Stimulated activated CD8-positive, alpha-beta memory T cell treated with anti-CD3 and anti-CD28 coated beads, Interleukin-12 subunit alpha, Interleukin-12 subunit beta, amount 100 ng/mL, for 24 hours (primary cell): ENCODE results near the gene GPR17.

Experiments
- DNase-seq: peaks from one replicate; pipeline ENCODE4 v3.0.0-alpha.2; 2020; ENCODE audit errors: extremely low read depth

Gene GPR17

DNA sequence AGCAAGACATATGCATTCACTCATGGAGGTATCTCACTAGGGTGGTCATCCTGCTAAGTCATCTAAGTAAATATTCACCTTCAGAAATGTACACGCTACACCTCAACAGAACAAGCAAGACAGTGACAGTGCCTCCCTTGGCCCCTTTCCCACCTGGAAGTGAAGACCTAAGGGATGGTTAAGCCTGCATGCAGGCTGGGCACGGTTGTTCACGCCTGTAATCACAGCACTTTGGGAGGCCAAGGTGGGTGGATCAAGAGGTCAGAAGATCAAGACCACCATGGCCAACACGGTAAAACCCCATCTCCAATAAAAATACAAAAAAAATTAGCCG is 25.0 kb downstream of the GPR17 start:
- DNase-seq: no peak

DNA sequence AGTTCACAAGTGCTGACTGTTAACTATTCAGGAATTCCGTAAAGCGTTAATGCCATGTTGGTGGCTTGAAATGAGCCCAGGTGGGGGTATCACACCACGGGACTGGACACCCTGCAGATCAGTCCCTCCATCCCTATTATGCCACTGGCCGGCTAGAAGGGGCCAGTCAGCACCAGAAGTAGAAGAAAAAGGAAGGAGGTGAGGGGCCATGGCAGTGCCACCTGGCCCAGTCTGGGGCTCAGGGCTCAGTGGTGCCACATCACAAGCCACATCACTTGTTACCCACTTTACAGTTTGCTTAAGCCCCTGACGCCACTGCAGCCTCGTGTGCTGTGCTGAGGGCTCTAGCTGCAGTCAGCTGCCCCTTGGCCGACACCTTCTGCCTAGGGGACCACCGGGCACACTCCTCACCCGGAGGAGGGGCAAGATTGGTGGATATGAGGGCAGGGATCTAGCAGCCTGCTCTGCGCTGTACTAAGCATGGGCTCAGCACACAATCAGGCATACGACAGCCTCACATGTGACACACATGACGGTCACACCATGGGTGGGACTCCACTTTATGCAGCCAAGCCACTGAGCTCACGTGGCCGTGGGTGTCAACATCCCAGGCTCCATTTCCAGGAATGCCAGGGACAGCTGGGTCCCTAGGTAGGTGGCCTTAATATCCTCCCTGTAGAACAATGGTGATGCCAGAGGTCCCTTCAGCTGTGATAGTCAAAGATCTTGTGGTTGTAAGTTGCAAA is 25.8 kb downstream of the GPR17 start:
- no peak for DNase-seq

DNA sequence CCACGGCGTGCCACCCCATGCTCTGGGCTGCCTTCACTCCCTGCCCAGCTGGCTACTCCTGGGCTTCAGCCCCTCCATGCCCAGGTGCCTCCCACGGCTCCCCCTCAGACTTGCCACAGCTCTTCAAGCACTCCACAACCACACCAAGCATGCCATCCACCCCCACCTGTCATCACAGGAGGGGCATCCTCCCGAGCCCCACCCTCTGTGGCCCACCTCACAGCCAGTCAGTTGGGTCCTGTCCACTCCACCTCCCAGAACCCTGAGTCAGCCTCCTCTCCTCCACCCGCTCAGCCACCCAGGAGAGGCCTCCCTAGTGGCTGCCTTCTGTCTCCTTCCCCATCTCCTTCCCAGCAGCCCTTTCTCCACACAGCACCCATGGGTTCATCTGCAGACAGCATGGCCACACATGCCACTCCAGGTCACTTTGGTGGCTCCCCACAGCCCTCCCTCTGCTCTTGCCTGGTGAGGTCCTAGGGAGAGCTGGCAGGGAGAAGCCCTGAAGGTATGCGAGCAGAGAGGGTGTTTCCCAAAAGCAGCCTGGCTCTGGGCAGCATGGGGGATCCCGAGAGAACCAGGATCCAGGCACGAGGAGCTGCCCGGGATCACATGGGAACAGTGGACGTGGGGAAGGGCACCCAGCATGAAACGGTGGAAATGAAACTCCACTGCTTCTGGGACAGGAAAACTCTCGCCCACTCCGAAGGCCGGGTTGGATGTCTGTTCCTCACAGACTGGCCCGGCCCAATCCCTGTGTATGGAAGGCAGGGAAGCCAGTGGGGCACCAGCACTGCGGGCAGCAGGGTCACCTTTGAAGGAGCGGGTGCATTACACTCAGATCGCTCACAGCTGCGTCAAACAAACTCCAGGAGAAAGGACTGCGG is 26.6 kb downstream of the GPR17 start:
- no peak for DNase-seq

DNA sequence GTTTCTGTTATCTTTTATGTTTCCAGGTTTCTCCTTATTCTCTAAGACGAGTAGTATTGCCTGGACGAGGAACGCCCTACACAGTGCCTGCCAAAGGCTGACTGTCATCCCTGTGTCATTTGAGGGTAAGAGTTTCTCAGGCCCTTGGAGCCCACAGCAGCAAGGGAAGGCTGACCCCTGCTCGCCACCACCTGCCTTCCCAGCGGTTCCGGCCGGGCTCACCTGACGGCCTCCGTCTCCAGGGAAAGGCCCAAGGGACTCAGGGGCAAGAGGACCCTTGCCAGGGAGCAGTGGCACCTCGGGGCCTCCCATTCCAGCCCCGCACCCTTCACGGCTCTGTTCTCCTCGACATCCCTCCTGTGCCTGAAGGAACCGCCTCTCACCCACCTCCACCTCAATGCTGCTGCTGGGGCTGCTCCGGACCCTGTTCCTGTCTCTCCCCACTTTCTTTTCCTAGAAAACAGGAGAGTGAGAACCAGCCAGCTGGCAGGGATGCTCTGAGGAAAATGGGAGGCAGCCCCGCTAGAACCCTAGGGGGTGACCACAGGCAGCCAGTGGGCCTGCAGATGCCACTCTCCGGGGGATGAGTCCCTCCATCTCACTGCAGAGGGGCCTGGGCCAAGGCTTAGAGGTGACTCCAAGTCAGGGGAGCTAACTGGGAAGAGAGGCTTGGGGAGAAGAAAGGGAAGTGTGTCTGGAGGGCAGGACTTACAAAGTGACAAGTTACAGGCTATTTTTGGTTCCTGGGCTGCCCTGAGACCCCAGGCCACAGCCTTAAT is 27.5 kb downstream of the GPR17 start:
- no peak for DNase-seq

DNA sequence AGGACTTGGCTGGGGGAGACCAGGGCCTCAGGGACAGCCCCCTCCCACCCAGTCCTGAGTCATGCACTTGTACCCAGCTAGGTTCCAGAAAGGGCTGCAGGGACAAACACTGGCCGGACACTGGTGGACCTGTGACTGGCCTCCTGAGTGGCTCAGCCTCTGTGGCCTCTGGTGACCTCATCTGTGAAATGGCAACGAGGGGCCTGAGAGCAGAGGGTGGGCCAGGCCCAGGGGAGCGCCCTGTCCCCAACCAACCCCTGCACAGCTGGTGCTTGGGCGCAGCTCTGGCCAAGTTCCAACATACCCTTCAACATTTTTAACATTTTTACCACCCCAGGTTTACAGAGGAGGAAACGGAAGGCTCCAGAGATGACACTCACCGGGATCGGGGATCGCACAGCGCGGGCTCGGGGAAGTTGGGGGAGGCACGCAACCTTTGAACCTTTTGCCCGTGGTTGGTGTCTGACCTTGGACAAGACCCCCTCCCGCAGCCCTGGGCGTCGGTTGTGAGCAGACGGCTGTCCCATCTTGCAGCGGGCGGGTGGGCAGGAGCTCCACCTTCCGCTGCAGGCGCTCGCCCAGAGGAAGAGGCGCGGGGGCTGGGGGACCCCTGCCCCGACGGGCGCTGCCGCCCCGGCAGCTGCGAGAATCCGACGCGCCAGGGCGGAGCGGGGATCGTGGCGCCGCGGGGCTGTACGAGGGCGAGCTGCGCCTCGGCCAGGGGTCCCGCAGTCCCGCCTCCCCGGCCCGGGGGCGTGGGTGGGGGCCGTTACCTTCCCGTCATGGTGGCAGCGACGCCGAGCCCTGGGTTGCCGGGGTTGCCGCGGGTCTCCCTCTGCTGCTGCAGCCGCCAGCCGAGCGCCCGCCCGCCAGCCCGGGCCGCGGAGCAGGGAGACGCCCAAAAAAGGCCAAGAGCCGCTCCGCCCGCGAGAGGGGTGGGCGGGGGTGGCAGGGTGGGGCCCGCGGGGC is 28.6 kb downstream of the GPR17 start:
- no peak for DNase-seq

DNA sequence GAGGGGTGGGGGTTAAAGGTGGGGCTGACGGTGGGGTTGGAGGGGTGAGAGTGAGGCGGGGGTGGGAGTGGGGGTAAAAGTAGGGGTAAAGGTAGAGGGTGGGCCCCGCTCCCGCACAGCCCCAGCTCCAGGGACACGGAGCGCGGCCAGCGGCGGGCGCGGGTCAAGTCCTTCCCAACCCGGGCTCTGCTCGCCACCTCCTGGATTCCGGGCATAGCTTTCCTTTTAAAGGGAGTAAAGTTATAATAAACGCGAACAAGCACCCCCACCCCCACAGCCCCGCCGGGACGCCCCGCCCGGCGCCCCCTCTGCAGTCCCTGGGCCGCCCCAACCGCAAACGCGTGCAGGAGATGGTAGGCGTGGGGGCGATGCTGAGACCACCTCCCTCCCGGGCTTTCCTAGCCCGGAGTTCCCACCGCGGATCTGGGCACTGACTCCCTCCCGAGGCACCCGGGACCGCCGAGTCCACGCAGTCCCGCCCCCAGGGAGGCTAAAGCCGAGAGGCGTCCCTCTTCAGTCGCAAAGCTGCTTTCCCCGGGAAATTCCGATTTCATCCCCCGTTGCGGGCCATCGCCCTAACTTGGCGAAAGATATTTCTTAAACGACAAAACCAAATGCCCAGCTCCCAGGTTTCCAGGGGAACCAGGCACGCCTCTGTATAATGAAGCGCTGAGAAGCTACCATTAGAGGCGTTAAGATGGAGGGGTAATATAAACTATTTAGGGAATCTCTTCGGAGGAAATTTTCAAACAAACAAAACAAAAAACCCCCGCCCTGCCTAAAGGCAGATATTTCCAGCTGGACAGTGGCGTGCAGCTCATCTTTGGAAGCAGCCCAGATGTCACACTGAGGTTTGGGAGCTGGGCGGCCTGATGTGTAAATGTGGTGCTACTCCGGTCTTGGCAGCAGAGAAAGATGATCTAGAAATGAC is 29.6 kb downstream of the GPR17 start, which contains the start of gene LIMS2:
TSS of gene LIMS2 (minus strand) at position 200 of the 931 bp plus-strand sequence. CDS start 506 bp downstream, outside the sequence.
- no peak for DNase-seq

DNA sequence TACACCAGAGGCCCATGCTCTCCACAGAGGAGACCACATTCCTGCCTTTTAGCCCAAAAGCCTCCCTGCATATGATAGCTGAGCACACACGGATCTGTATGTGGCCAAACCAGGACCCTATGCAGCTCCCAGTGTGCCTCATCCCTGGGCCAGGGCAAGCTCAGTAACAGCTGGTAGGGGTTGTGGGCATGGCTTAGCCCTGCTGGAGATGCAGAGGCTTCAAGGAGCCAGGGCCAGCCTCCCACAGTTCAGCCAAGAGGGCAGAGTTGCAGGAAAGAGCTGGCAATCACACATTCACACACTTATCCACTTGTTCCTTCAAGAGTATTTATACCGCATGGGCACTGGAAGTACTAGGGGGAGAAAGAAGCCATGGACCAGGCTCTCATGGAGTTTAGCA is 31.0 kb downstream of the GPR17 start:
- no peak for DNase-seq

DNA sequence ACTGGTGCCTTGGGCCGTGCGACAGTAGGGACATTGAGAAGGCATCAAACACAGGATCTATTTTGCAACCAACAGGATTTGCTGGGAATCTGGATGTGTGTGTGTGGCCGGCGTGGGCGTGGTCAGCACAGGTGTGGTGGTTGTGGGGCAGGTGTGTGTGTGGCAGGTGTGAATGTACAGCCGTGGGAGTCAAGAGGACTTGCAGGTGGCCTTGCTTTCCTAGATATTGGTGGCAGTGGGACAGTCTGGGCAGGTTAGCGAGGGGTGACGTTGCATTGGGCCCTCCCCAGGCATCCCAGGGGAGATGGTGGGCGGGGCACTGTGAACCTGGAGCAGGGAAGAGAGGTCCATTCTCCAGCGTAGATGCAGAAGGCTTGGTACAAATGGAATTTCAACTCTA is 32.6 kb downstream of the GPR17 start:
- no peak for DNase-seq

DNA sequence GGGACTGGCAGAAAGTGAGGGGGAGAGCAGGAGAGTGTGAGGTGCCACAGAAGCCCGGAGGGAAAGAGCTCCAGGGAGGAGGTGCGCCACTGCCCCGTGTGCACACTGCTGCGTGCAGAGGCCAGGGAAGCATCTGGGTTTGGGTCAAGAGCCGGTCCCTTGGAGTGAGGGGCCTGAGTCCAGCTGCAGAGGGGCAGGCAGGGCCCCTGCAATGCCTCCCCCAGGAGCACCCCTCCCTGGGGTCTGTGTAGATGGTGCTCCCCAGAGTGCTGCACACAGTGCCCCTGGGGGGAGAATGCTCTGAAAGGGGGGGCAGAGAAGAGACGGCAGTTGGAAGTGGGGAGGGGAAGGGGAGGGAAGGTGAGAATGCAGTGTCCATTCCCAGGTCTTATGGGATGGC is 33.0 kb downstream of the GPR17 start:
- no peak for DNase-seq

DNA sequence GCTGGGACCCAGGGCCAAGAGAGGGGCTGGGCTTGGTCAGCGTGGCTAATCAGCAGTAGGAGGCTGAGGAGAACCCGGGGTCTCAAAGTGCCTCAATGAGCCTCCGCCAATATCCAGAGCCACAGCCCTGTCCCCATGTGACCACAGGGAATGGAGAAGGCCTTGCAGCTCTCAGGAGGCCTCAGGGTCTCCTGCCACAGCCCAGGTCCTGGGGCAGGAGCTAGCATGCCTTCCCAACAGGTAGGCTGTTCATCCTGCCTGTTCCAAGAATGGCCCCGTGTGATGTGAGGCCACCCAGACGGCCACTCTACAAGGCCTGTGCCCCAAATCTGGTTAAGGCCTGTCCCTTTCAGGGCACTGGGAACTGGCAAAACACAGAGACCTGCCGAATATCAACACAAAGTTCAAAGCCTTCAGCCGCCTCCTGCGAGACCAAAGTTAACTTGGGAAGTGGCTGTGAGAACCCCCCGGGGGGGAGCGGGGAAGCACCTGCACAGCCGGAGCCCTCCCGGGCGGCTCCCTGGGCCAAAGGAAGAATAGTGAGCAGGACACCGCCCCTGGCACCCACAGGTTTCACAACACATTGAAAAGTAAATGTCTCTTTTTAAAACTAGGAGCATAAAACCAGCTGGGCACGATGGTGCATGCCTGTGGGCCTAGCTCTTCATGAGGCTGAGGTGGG is 33.9 kb downstream of the GPR17 start:
- DNase-seq: no peak

DNA sequence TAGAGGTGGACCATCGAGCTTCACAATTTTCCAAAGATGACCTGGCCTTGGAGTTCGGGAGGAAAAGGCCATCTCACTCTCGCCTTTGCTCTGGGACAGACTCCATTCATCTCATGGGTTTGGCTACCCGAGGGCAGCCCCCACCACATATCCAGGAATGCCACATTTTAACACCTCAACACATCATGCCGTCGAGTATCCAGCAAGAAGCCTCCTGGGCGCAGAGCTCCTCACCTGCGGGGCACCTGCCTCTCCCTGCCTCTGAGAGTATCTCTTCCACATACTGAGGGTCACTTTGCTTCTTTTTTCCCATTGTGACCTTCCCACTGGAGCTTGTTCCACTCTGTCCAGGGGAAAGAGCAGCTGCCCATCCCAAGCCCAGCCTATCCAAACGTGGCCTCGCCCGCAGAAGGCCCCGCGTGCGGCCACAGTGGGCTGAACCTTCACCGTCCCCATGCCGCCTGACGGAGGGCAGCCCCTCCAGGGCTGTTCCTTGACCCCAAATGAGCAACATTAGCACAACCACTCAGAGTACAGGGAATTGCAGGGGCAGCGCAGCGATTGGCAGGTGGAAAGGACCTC is 34.8 kb downstream of the GPR17 start:
- DNase-seq: no peak

DNA sequence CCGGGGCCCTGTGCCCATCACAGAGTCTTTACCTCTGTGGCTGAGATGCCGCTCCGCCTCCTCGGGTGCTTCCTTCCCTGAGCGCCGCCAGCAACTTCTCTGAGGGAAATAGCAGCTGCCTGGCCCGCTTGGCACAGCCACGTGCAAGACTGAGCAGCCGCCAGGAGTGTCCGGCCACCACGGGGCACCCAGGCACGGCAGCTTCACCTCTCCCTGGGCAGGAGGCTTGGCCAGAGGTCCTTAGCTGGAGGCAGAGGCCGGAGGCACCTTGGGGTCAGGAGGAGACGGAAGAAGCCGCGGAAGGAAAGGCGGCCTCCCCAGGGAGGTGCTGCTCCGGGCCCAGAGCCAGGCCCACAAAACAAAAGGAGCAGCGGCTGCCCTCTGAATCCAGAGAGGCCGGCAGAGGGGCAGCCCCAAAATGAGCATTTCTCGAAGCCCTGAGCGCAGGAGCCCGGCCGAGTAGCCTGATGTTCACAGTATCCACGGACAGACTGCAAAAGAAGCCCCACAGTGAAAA is 35.4 kb downstream of the GPR17 start:
- DNase-seq: no peak

DNA sequence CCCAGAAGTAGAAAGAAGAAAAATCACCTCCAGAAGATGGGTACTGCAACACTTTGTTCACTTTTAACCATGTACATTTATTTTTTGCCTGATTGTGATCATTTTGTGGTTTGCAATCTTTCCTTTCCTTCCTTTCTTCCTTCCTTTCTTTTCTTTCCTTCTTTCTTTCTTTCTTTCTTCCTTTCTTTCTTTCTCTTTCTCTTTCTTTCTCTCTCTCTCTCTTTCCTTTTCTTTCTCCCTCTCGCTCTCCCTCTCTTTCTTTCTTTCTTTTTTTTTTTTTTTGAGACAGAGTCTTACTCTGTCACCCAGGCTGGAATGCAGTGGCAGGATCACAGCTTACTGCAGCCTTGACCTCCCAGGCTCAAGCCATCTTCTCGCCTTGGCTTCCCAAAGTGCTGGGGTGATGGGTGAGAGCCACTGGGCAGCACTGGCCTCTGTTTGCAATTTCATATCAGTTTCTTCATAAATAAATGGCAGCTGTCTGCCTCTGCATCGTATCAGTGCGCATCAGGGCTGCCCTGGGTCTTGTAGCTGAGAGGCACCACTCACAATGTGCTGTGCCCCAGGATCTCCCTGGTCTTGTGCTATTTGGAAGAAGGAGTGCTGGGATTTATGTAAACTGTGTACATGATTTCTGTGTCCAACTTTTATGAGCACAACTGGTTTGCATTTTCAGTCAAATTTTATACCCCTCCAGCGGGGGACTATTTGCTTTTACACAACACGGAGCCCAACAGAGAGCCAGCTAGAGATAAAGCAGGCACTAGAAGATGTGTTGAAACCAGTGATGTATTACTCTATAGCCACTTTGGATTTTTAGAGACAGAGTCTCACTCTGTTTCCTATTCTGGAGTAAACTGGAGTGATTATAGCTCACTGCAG is 36.3 kb downstream of the GPR17 start:
- no peak for DNase-seq

DNA sequence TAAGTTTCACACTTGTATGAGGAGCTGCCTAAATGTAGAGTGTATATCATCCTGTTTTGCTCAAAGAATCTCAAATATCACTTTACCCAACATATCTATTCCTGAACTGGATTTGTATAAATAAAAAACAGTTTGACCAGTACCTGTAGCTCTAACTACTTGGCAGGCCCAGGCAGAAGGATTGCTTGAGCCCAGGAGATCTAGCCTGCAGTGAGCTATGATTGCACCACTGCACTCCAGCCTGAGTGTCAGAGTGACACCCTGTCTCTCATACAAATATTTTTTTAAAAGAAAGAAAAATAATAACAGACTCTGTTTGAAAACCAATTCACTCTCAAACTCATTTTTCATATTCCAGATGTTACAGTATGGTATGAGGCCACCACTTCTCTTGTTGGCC is 37.1 kb downstream of the GPR17 start:
- DNase-seq: no peak

DNA sequence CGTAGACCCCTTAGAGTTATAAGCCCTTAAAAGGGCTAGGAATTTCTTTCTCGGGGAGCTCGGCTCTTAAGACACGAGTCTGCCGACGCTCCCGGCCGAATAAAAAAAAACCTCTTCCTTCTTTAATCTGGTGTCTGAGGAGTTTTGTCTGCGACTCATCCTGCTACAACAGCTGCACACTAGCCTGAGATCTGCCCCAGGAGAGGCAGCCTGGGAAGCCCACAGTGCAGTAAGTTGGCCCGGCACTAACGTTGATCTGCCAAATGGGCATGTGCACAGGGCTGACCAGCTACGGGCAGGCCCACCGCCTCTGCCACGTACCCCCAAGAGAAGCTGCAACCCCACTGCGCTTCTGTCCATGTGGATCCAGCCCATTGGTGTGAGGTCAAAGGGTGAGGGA is 37.8 kb downstream of the GPR17 start:
- no peak for DNase-seq

DNA sequence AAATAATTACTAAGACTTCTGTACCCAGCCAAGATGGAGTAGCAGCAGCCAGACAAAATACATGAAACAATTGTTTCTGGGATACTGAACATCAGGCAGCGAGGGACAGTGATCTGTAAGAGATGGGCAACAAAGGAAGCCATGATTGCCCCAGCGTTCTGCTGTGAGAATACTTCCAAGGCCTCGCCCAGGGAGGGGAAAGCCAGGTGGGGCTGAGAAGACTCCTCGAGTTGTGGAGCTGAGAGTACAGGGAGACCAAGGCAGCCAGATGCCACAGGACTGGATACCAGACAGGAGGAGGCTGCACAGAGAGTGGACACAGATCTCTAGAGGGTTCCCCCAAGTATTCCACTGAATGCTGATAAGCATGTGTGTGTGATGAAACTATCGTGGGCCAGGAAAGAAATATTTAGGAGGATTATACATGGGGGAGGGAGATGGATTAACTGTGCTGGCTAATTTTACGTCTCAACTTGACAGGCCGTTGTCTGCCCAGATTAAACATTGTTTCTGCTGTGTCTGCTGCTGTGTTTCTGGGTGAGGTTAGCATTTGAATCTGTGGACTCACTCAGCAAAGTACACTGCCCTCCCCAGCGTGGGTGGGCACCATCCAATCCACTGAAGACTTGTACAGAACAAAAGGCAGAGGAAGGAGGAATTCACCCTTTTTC is 39.6 kb downstream of the GPR17 start:
- no peak for DNase-seq

DNA sequence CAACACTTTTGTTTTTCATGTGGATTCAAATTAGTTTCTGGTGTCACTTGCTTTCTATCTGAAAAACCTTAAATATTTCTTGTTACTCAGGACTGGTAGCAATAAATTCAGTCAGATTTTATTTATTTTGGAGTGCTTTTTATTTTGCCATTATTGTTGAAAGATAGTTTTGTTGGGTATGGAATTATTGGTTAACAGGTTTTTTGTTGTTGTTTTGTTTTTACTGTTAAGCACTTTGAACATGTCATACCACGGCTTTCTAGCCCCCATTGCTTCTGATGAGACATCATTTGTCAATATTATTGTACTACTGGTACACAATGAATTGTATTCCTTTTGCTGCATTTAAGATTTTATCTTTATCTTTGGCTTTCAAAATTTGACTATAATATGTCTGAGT is 42.5 kb downstream of the GPR17 start:
- no peak for DNase-seq
